ENCODE results near the gene RCVRN. TPM values are rescaled to one million over a fixed set of nuclear protein-coding genes. Genes with fewer than 3 reads are reported as not detected.

Gene RCVRN
- total and polyA plus RNA-seq, 5 donors from 2014 or later: not detected

DNA sequence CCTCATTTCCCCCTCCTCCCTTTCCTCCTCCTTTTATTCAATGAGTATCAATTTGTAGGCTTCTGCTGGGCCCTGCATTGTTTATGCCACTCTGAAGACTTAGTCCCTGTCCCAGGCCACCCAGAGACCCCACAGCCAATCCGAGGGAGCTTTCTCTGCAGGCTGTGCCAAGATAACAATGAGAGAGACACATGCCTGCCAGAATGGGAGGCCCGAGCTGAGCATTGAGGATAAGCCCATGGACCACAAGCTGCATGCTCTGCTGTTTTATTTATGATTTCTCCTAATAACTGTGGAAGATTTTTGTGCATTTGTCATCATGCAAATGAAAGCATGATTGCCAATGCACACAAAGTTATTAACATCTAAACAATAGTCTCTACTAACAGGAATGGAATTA, 3.0 kb downstream of the RCVRN start:
- H3K27ac Mint-ChIP-seq: no peak overlapping the region
- Histone ChIP-seq H3K27me3 (ENCODE audit: control insufficient read depth, insufficient read depth, low read length) (no peaks in the 10 kb centered on the region), H3K36me3 (ENCODE audit: control insufficient read depth, insufficient read depth, low read length) (no peaks in the 10 kb centered on the region), H3K9me3 (ENCODE audit: control insufficient read depth in 2 of 2, low read length in 2 of 2) (no peaks in the 10 kb centered on the region), H3K27ac (ENCODE audit: insufficient read depth, low read length, poor library complexity, severe bottlenecking) (no peak overlapping the region), H3K4me1 (ENCODE audit: control insufficient read depth, insufficient read depth, low read length, poor library complexity, severe bottlenecking) (no peaks in the 10 kb centered on the region), H3K4me3 (ENCODE audit: low read depth, low read length) (no peak overlapping the region)
- H3K9me3 Mint-ChIP-seq: peaks cover 0 to 2% (median 0%) of the 10 kb centered on the region in 7 donors
- H3K27me3 Mint-ChIP-seq: no peaks in the 10 kb centered on the region
- no peak overlapping the region for H3K4me3 Mint-ChIP-seq
- H3K36me3 Mint-ChIP-seq: no peaks in the 10 kb centered on the region
- no peaks in the 10 kb centered on the region for H3K4me1 Mint-ChIP-seq
- DNase-seq (no peak), ATAC-seq (ENCODE audit: low read depth in 2 of 2) (no peak)

DNA sequence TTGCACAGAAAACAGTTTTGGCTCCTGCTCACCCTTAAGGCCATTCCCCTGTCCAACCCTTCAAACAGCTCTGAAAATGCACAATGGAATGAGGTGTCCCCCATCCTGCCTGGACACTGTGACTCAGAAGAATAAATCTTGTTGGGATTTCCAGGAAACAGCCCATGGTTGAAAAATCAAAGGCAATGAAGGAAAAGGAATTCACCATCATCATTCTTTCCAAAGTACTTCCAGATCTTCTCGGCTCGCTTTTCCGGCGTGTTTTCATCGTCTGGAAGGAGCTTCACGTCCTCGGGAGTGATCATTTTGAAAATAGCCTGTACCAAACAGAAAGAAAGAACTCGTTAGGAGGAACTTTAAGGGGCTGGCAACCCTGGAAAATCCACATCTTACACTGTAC, 4.3 kb downstream of the RCVRN start:
- Histone ChIP-seq H3K27me3 (ENCODE audit: control insufficient read depth, insufficient read depth, low read length) (no peaks in the 10 kb centered on the region), H3K27ac (ENCODE audit: insufficient read depth, low read length, poor library complexity, severe bottlenecking) (no peak overlapping the region), H3K4me3 (ENCODE audit: low read depth, low read length) (no peak overlapping the region), H3K36me3 (ENCODE audit: control insufficient read depth, insufficient read depth, low read length) (no peaks in the 10 kb centered on the region), H3K9me3 (ENCODE audit: control insufficient read depth in 2 of 2, low read length in 2 of 2) (no peaks in the 10 kb centered on the region), H3K4me1 (ENCODE audit: control insufficient read depth, insufficient read depth, low read length, poor library complexity, severe bottlenecking) (no peaks in the 10 kb centered on the region)
- no peak overlapping the region for H3K27ac Mint-ChIP-seq
- no peak for DNase-seq
- no peaks in the 10 kb centered on the region for H3K36me3 Mint-ChIP-seq
- ATAC-seq (ENCODE audit: low read depth in 2 of 2): no peak
- H3K4me1 Mint-ChIP-seq: no peaks in the 10 kb centered on the region
- H3K27me3 Mint-ChIP-seq: no peaks in the 10 kb centered on the region
- no peaks in the 10 kb centered on the region for H3K9me3 Mint-ChIP-seq
- no peak overlapping the region for H3K4me3 Mint-ChIP-seq

- Mint-ChIP-seq H3K36me3 (no peaks in the 10 kb centered on the region), H3K9me3 (no peaks in the 10 kb centered on the region), H3K4me3 (no peak overlapping the region)
These were observed 5.0 kb downstream of the RCVRN start for GRCh38 chr17:9900044-9900594.

DNA sequence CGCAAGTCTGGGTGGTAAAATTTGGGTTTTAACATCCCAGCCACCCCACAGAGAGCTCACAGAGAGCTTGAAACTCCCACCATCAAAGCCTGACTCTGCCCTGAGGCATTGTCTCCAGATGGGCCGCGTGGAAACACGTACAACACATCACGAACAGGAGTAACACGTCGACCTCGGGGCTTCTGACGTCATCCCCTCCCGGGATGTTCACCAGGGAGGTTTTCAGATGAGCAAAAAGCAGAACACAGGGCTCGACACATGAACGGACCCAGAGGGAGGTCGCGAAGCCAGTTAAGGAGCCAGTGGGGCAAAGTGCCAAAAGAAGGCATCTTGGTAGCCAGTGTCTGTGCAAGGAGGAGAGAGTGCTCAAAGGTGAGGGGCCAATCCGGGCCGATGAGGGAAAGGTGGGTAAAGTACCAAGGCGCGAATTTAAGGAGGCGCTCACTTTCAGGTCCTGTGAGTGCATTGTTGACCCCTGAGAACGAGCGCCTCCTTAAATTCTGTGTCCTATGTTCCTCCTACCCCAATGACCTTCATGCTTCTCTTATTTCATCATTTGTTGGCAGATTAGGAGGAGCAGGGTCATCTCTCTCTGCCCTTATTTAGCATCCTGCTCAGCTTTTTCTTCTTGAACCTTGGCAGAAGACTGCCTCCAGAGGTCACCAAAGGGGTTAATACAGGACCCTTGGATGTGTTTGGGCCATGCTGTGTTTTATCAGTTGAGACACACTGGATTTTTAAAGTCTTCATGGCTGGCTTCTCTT, 5.6 kb downstream of the RCVRN start:
- DNase-seq: no peak
- Histone ChIP-seq H3K36me3 (ENCODE audit: control insufficient read depth, insufficient read depth, low read length) (no peaks in the 10 kb centered on the region), H3K4me3 (ENCODE audit: low read depth, low read length) (no peak overlapping the region), H3K27ac (ENCODE audit: insufficient read depth, low read length, poor library complexity, severe bottlenecking) (no peak overlapping the region), H3K27me3 (ENCODE audit: control insufficient read depth, insufficient read depth, low read length) (no peaks in the 10 kb centered on the region), H3K4me1 (ENCODE audit: control insufficient read depth, insufficient read depth, low read length, poor library complexity, severe bottlenecking) (no peaks in the 10 kb centered on the region), H3K9me3 (ENCODE audit: control insufficient read depth in 2 of 2, low read length in 2 of 2) (no peaks in the 10 kb centered on the region)
- ATAC-seq (ENCODE audit: low read depth in 2 of 2): no peak
- no peaks in the 10 kb centered on the region for H3K4me1 Mint-ChIP-seq
- no peaks in the 10 kb centered on the region for H3K9me3 Mint-ChIP-seq
- no peaks in the 10 kb centered on the region for H3K36me3 Mint-ChIP-seq
- H3K27me3 Mint-ChIP-seq: no peaks in the 10 kb centered on the region
- no peak overlapping the region for H3K4me3 Mint-ChIP-seq
- no peak overlapping the region for H3K27ac Mint-ChIP-seq

More at GRCh38 chr17:9900044-9900594, 5.0 kb downstream of the RCVRN start:
- no peak for DNase-seq
- Mint-ChIP-seq H3K27me3 (no peaks in the 10 kb centered on the region), H3K27ac (no peak overlapping the region), H3K4me1 (no peaks in the 10 kb centered on the region)
- no peak for ATAC-seq (ENCODE audit: low read depth in 2 of 2)
- Histone ChIP-seq H3K36me3 (ENCODE audit: control insufficient read depth, insufficient read depth, low read length) (no peaks in the 10 kb centered on the region), H3K27me3 (ENCODE audit: control insufficient read depth, insufficient read depth, low read length) (no peaks in the 10 kb centered on the region), H3K9me3 (ENCODE audit: control insufficient read depth in 2 of 2, low read length in 2 of 2) (no peaks in the 10 kb centered on the region), H3K4me3 (ENCODE audit: low read depth, low read length) (no peak overlapping the region), H3K27ac (ENCODE audit: insufficient read depth, low read length, poor library complexity, severe bottlenecking) (no peak overlapping the region), H3K4me1 (ENCODE audit: control insufficient read depth, insufficient read depth, low read length, poor library complexity, severe bottlenecking) (no peaks in the 10 kb centered on the region)

DNA sequence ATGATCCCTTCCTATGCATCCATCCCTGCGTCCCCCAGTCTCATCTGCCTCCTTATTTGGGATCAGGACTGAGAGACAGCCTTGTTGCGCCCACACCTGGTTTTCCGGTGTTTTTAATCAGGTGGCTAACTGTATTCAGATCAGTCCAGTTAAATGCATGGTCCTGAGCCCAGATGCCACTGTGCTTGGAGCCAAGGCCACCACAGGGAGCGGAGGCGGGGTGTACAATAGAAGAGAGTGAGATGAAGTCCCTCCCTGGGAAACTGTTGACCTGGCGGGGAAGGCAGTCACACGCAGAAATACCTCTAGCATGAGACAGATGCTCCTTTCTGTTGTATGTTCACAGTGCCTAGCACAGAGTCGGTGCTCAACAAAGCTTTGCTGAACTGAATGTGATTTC, 6.3 kb downstream of the RCVRN start:
- no peak overlapping the region for H3K4me3 ChIP-seq (ENCODE audit: low read depth, low read length)
- Mint-ChIP-seq H3K9me3 (no peaks in the 10 kb centered on the region), H3K4me3 (no peak overlapping the region), H3K4me1 (no peaks in the 10 kb centered on the region), H3K36me3 (no peaks in the 10 kb centered on the region), H3K27ac (no peak overlapping the region), H3K27me3 (no peaks in the 10 kb centered on the region)
- DNase-seq (no peak), ATAC-seq (ENCODE audit: low read depth in 2 of 2) (no peak)
- H3K36me3 ChIP-seq (ENCODE audit: control insufficient read depth, insufficient read depth, low read length): no peaks in the 10 kb centered on the region
- no peaks in the 10 kb centered on the region for H3K4me1 ChIP-seq (ENCODE audit: control insufficient read depth, insufficient read depth, low read length, poor library complexity, severe bottlenecking)
- no peak overlapping the region for H3K27ac ChIP-seq (ENCODE audit: insufficient read depth, low read length, poor library complexity, severe bottlenecking)
- H3K27me3 ChIP-seq (ENCODE audit: control insufficient read depth, insufficient read depth, low read length): no peaks in the 10 kb centered on the region
- H3K9me3 ChIP-seq (ENCODE audit: control insufficient read depth in 2 of 2, low read length in 2 of 2): no peaks in the 10 kb centered on the region

- Histone ChIP-seq H3K9me3 (ENCODE audit: control insufficient read depth in 2 of 2, low read length in 2 of 2) (no peaks in the 10 kb centered on the region), H3K36me3 (ENCODE audit: control insufficient read depth, insufficient read depth, low read length) (no peaks in the 10 kb centered on the region), H3K4me1 (ENCODE audit: control insufficient read depth, insufficient read depth, low read length, poor library complexity, severe bottlenecking) (no peaks in the 10 kb centered on the region), H3K27ac (ENCODE audit: insufficient read depth, low read length, poor library complexity, severe bottlenecking) (no peak overlapping the region), H3K27me3 (ENCODE audit: control insufficient read depth, insufficient read depth, low read length) (no peaks in the 10 kb centered on the region), H3K4me3 (ENCODE audit: low read depth, low read length) (no peak overlapping the region)
- H3K9me3 Mint-ChIP-seq: peaks cover 0 to 2% (median 0%) of the 10 kb centered on the region in 7 donors
- no peak overlapping the region for H3K4me3 Mint-ChIP-seq
- DNase-seq (no peak), ATAC-seq (ENCODE audit: low read depth in 2 of 2) (no peak)
- H3K27ac Mint-ChIP-seq: no peak overlapping the region
- H3K4me1 Mint-ChIP-seq: no peaks in the 10 kb centered on the region
- H3K36me3 Mint-ChIP-seq: no peaks in the 10 kb centered on the region
- peaks cover 6% of the 10 kb centered on the region for H3K27me3 Mint-ChIP-seq
These were observed 7.6 kb downstream of the RCVRN start for GRCh38 chr17:9897372-9897968.

GRCh38 chr17:9895923-9896322, 9.1 kb downstream of the RCVRN start:
- ATAC-seq (ENCODE audit: low read depth in 2 of 2) (no peak), DNase-seq (no peak)
- Histone ChIP-seq H3K4me3 (ENCODE audit: low read depth, low read length) (no peak overlapping the region), H3K27ac (ENCODE audit: insufficient read depth, low read length, poor library complexity, severe bottlenecking) (no peak overlapping the region), H3K27me3 (ENCODE audit: control insufficient read depth, insufficient read depth, low read length) (no peaks in the 10 kb centered on the region), H3K9me3 (ENCODE audit: control insufficient read depth in 2 of 2, low read length in 2 of 2) (no peaks in the 10 kb centered on the region), H3K4me1 (ENCODE audit: control insufficient read depth, insufficient read depth, low read length, poor library complexity, severe bottlenecking) (no peaks in the 10 kb centered on the region), H3K36me3 (ENCODE audit: control insufficient read depth, insufficient read depth, low read length) (no peaks in the 10 kb centered on the region)
- peaks cover 0 to 2% (median 0%) of the 10 kb centered on the region in 7 donors for H3K9me3 Mint-ChIP-seq
- peaks cover 6% of the 10 kb centered on the region for H3K27me3 Mint-ChIP-seq
- no peaks in the 10 kb centered on the region for H3K36me3 Mint-ChIP-seq
- no peak overlapping the region for H3K27ac Mint-ChIP-seq
- no peaks in the 10 kb centered on the region for H3K4me1 Mint-ChIP-seq
- no peak overlapping the region for H3K4me3 Mint-ChIP-seq

- H3K4me1 Mint-ChIP-seq: no peaks in the 10 kb centered on the region
- Histone ChIP-seq H3K9me3 (ENCODE audit: control insufficient read depth in 2 of 2, low read length in 2 of 2) (no peaks in the 10 kb centered on the region), H3K4me1 (ENCODE audit: control insufficient read depth, insufficient read depth, low read length, poor library complexity, severe bottlenecking) (no peaks in the 10 kb centered on the region), H3K4me3 (ENCODE audit: low read depth, low read length) (no peak overlapping the region), H3K36me3 (ENCODE audit: control insufficient read depth, insufficient read depth, low read length) (no peaks in the 10 kb centered on the region), H3K27ac (ENCODE audit: insufficient read depth, low read length, poor library complexity, severe bottlenecking) (no peak overlapping the region), H3K27me3 (ENCODE audit: control insufficient read depth, insufficient read depth, low read length) (no peaks in the 10 kb centered on the region)
- no peak overlapping the region for H3K27ac Mint-ChIP-seq
- H3K36me3 Mint-ChIP-seq: no peaks in the 10 kb centered on the region
- H3K27me3 Mint-ChIP-seq: peaks cover 6% of the 10 kb centered on the region
- no peak overlapping the region for H3K4me3 Mint-ChIP-seq
- DNase-seq: no peak
- no peak for ATAC-seq (ENCODE audit: low read depth in 2 of 2)
- peaks cover 0 to 2% (median 0%) of the 10 kb centered on the region in 7 donors for H3K9me3 Mint-ChIP-seq
These were observed 10.8 kb downstream of the RCVRN start for GRCh38 chr17:9894231-9894630.

Data from CD4-positive, CD25-positive, alpha-beta regulatory T cell (primary cell).